ENCODE data around the gene TMPRSS7.

The TMPRSS7 gene

GRCh38 chr3:112074006-112074405, 39.5 kb downstream of the TMPRSS7 start:
- no peak for DNase-seq

GRCh38 chr3:112074616-112075497, 40.3 kb downstream of the TMPRSS7 start:
- peak; percentile 83 for DNase-seq

GRCh38 chr3:112078125-112079083, 43.9 kb downstream of the TMPRSS7 start:
- no peak for DNase-seq

GRCh38 chr3:112083239-112083638, 48.7 kb downstream of the TMPRSS7 start:
- DNase-seq: no peak

GRCh38 chr3:112084980-112085705, 50.6 kb downstream of the TMPRSS7 start:
- DNase-seq: peak; percentile 14

GRCh38 chr3:112085735-112086075, 51.2 kb downstream of the TMPRSS7 start:
- no peak for DNase-seq

- DNase-seq: peak; percentile 90
Measured at GRCh38 chr3:112086076-112086854, 51.7 kb downstream of the TMPRSS7 start, which contains the start of gene C3orf52. C3orf52 (plus strand) TSS chr3:112086389; CDS start chr3:112086408, 19 bp downstream.

GRCh38 chr3:112086875-112087524, 52.5 kb downstream of the TMPRSS7 start:
- DNase-seq: no peak

- no peak for DNase-seq
Measured at GRCh38 chr3:112087746-112088145, 53.2 kb downstream of the TMPRSS7 start.

GRCh38 chr3:112088944-112089343, 54.4 kb downstream of the TMPRSS7 start:
- DNase-seq: no peak

- DNase-seq: no peak
Measured at GRCh38 chr3:112089956-112090886, 55.7 kb downstream of the TMPRSS7 start.

- no peak for DNase-seq
Measured at GRCh38 chr3:112090887-112091586, 56.5 kb downstream of the TMPRSS7 start.

- DNase-seq: no peak
Measured at GRCh38 chr3:112092496-112093179, 58.1 kb downstream of the TMPRSS7 start.

GRCh38 chr3:112093180-112093522, 58.6 kb downstream of the TMPRSS7 start:
- no peak for DNase-seq

- no peak for DNase-seq
Measured at GRCh38 chr3:112095731-112096130, 61.2 kb downstream of the TMPRSS7 start.

GRCh38 chr3:112096176-112096575, 61.6 kb downstream of the TMPRSS7 start:
- DNase-seq: no peak

- DNase-seq: peak; percentile 15
Measured at GRCh38 chr3:112097378-112097777, 62.8 kb downstream of the TMPRSS7 start.

- no peak for DNase-seq
Measured at GRCh38 chr3:112101916-112102315, 67.4 kb downstream of the TMPRSS7 start.

GRCh38 chr3:112104774-112105173, 70.2 kb downstream of the TMPRSS7 start:
- no peak for DNase-seq
